Measurements from ENCODE around the gene PRDX1. TPM values are rescaled to one million over a fixed set of nuclear protein-coding genes. Genes with fewer than 3 reads are reported as not detected.
"Not testable (repeated sequence)": the region's sequence is repeated elsewhere in the genome, so short reads cannot be mapped to it uniquely, and the experiment has no call there.

Gene PRDX1
- total and polyA plus RNA-seq, 2 experiments from 2014 or later: 1,070 to 2,149 TPM

- TF ChIP-seq ZNF462 (CRISPR knock-in tag; IDR thresholded peaks at IDR 0.05) (no peak), EZH2 (IDR thresholded peaks at IDR 0.05; ENCODE audit: low read depth, unreplicated experiment) (no peak), NANOG (IDR thresholded peaks at IDR 0.05; ENCODE audit: borderline replicate concordance) (no peak), CTCF (conservative IDR thresholded peaks at IDR 0.05; ENCODE audit: low read depth in 2 of 2) (no peak), POLR2AphosphoS5 (IDR thresholded peaks at IDR 0.05; ENCODE audit: low read depth) (no peak), REST (IDR thresholded peaks at IDR 0.05; ENCODE audit: unreplicated experiment) (no peak)
Measured at GRCh38 chr1:45470306-45470798, 51.3 kb downstream of the PRDX1 start (continued).

- H3K27ac Mint-ChIP-seq; H3K4me3 Mint-ChIP-seq; H3K4me3 ChIP-seq; H3K36me3 Mint-ChIP-seq (ENCODE audit: low read depth); H3F3A ChIP-seq (replicated peaks; ENCODE audit: low read depth); H4K20me1 ChIP-seq (replicated peaks; ENCODE audit: insufficient read depth); H3K9me3 Mint-ChIP-seq; DNase-seq (ENCODE audit: low spot score); H3K27me3 ChIP-seq (ENCODE audit: insufficient read depth); ATAC-seq; H3K4me1 ChIP-seq (ENCODE audit: insufficient read depth); H3K4me2 ChIP-seq; H2AFZ ChIP-seq; H3K36me3 ChIP-seq (ENCODE audit: insufficient read depth); H3K27ac ChIP-seq (ENCODE audit: low read depth); H3K27me3 Mint-ChIP-seq (ENCODE audit: insufficient read depth, low read depth, poor library complexity); H3K79me2 ChIP-seq (replicated peaks; ENCODE audit: insufficient read depth); H3K4me1 Mint-ChIP-seq; H3K9me2 ChIP-seq (ENCODE audit: insufficient read depth): not testable (repeated sequence)
Measured at GRCh38 chr1:45467353-45467752, 54.3 kb downstream of the PRDX1 start.
